Thymus (tissue), 14 donors: ENCODE data around the gene UBE2I. TPM values are rescaled to one million over a fixed set of nuclear protein-coding genes. Genes with fewer than 3 reads are reported as not detected.

Experiments used
- DNase-seq, 9 donors: peaks; one replicate each; pipeline ENCODE4 v3.0.0-alpha.2; 2013; ENCODE audit warnings: low spot score in 9 of 9, low read depth in 6 of 9, missing footprints in 1 of 9
- H3K27ac ChIP-seq, 2 donors: one replicate each; pipeline ENCODE4 v1.5.1; 2013; ENCODE audit warnings: control low read depth in 1 of 2, low read depth in 1 of 2, low read length in 1 of 2, mild to moderate bottlenecking in 1 of 2, moderate library complexity in 1 of 2
- H3K27me3 ChIP-seq, 2 donors: one replicate each; pipeline ENCODE4 v1.5.1; 2013; ENCODE audit warnings: low read length in 1 of 2; ENCODE audit not compliant: control insufficient read depth in 2 of 2, insufficient read depth in 1 of 2
- H3K36me3 ChIP-seq, 2 donors: one replicate each; pipeline ENCODE4 v1.5.1; 2013; ENCODE audit warnings: low read length in 1 of 2, mild to moderate bottlenecking in 1 of 2, moderate library complexity in 1 of 2; ENCODE audit not compliant: control insufficient read depth in 2 of 2, insufficient read depth in 2 of 2
- H3K4me1 ChIP-seq, 2 donors: one replicate each; pipeline ENCODE4 v1.5.1; 2013; ENCODE audit warnings: low read length in 2 of 2; ENCODE audit not compliant: control insufficient read depth in 2 of 2, insufficient read depth in 2 of 2
- H3K4me3 ChIP-seq, 2 donors: one replicate each; pipeline ENCODE4 v1.5.1; 2013; ENCODE audit warnings: low read length in 2 of 2, control low read depth in 1 of 2, mild to moderate bottlenecking in 1 of 2
- H3K9me3 ChIP-seq, 2 donors: one replicate each; pipeline ENCODE4 v1.5.1; 2013; ENCODE audit warnings: low read length in 1 of 2, mild to moderate bottlenecking in 1 of 2; ENCODE audit not compliant: control insufficient read depth in 2 of 2, insufficient read depth in 1 of 2
- WGBS: extraction: QIAGEN DNeasy Blood & Tissue Kit; methylation state at CpG from one replicate; pipeline ENCODE4 v1.1.7; 2013; 5-methylcytosine and 5-hydroxymethylcytosine counted together
- long read RNA-seq, 10 donors: transcript quantifications; one replicate each; lab custom pipeline, GENCODE V29; 2026
- polyA plus RNA-seq: library from polyadenylated mRNA; stranded (reverse); fragments of 200-250 nt; gene quantifications from one replicate; pipeline ENCODE4 v1.2.3, GENCODE V29; 2013
- total RNA-seq: library from RNA; stranded (reverse); fragments of 120-200 nt; gene quantifications from one replicate; pipeline ENCODE4 v1.2.4, GENCODE V29; 2013
- donor health status: healthy.

The UBE2I gene
- 58.5 TPM for total RNA-seq
- polyA plus RNA-seq: 105 TPM
- long read RNA-seq, donor 1, transcript UBE2I-203 (7 exons, 2,976 nt): major isoform, 16 of 23 reads
- long read RNA-seq, donor 1, partial matches to known transcripts: 0 of 23 reads
- long read RNA-seq, donor 1, other reads (novel, unspliced or antisense): 0 of 23 reads
- long read RNA-seq, donor 2: 0 reads
- long read RNA-seq, donor 3, transcript UBE2I-203 (7 exons, 2,976 nt): major isoform, 155 of 196 reads
- long read RNA-seq, donor 3, transcript UBE2I-208 (4 exons, 1,771 nt): minor isoform, 5 of 196 reads
- long read RNA-seq, donor 3, transcript UBE2I-219 (3 exons, 498 nt): minor isoform, 6 of 196 reads
- long read RNA-seq, donor 3, partial matches to known transcripts: 10 of 196 reads
- long read RNA-seq, donor 3, other reads (novel, unspliced or antisense): 7 of 196 reads
- long read RNA-seq, donor 4, transcript UBE2I-203 (7 exons, 2,976 nt): major isoform, 57 of 90 reads
- long read RNA-seq, donor 4, transcript UBE2I-212 (1 exons, 2,642 nt): minor isoform, 5 of 90 reads
- long read RNA-seq, donor 4, transcript UBE2I-219 (3 exons, 498 nt): minor isoform, 7 of 90 reads
- long read RNA-seq, donor 4, partial matches to known transcripts: 12 of 90 reads
- long read RNA-seq, donor 4, other reads (novel, unspliced or antisense): 0 of 90 reads
- long read RNA-seq, donor 5, transcript UBE2I-203 (7 exons, 2,976 nt): major isoform, 156 of 239 reads
- long read RNA-seq, donor 5, transcript UBE2I-219 (3 exons, 498 nt): minor isoform, 17 of 239 reads
- long read RNA-seq, donor 5, transcript UBE2I-212 (1 exons, 2,642 nt): minor isoform, 20 of 239 reads
- long read RNA-seq, donor 5, partial matches to known transcripts: 30 of 239 reads
- long read RNA-seq, donor 5, other reads (novel, unspliced or antisense): 6 of 239 reads
- long read RNA-seq, donor 6, transcript UBE2I-219 (3 exons, 498 nt): minor isoform, 5 of 151 reads
- long read RNA-seq, donor 6, transcript UBE2I-212 (1 exons, 2,642 nt): minor isoform, 7 of 151 reads
- long read RNA-seq, donor 6, transcript UBE2I-208 (4 exons, 1,771 nt): minor isoform, 6 of 151 reads
- long read RNA-seq, donor 6, transcript UBE2I-203 (7 exons, 2,976 nt): major isoform, 109 of 151 reads
- long read RNA-seq, donor 6, partial matches to known transcripts: 16 of 151 reads
- long read RNA-seq, donor 6, other reads (novel, unspliced or antisense): 0 of 151 reads
- long read RNA-seq, donor 7, transcript UBE2I-203 (7 exons, 2,976 nt): major isoform, 115 of 197 reads
- long read RNA-seq, donor 7, transcript UBE2I-219 (3 exons, 498 nt): minor isoform, 8 of 197 reads
- long read RNA-seq, donor 7, partial matches to known transcripts: 65 of 197 reads
- long read RNA-seq, donor 7, other reads (novel, unspliced or antisense): 0 of 197 reads
- long read RNA-seq, donor 8, transcript UBE2I-203 (7 exons, 2,976 nt): major isoform, 32 of 55 reads
- long read RNA-seq, donor 8, partial matches to known transcripts: 19 of 55 reads
- long read RNA-seq, donor 8, other reads (novel, unspliced or antisense): 0 of 55 reads
- long read RNA-seq, donor 9, transcript UBE2I-203 (7 exons, 2,976 nt): major isoform, 63 of 96 reads
- long read RNA-seq, donor 9, transcript UBE2I-219 (3 exons, 498 nt): minor isoform, 7 of 96 reads
- long read RNA-seq, donor 9, transcript UBE2I-208 (4 exons, 1,771 nt): minor isoform, 5 of 96 reads
- long read RNA-seq, donor 9, partial matches to known transcripts: 14 of 96 reads
- long read RNA-seq, donor 9, other reads (novel, unspliced or antisense): 0 of 96 reads
- long read RNA-seq, donor 10, transcript UBE2I-203 (7 exons, 2,976 nt): major isoform, 67 of 110 reads
- long read RNA-seq, donor 10, partial matches to known transcripts: 36 of 110 reads
- long read RNA-seq, donor 10, other reads (novel, unspliced or antisense): 0 of 110 reads

DNA sequence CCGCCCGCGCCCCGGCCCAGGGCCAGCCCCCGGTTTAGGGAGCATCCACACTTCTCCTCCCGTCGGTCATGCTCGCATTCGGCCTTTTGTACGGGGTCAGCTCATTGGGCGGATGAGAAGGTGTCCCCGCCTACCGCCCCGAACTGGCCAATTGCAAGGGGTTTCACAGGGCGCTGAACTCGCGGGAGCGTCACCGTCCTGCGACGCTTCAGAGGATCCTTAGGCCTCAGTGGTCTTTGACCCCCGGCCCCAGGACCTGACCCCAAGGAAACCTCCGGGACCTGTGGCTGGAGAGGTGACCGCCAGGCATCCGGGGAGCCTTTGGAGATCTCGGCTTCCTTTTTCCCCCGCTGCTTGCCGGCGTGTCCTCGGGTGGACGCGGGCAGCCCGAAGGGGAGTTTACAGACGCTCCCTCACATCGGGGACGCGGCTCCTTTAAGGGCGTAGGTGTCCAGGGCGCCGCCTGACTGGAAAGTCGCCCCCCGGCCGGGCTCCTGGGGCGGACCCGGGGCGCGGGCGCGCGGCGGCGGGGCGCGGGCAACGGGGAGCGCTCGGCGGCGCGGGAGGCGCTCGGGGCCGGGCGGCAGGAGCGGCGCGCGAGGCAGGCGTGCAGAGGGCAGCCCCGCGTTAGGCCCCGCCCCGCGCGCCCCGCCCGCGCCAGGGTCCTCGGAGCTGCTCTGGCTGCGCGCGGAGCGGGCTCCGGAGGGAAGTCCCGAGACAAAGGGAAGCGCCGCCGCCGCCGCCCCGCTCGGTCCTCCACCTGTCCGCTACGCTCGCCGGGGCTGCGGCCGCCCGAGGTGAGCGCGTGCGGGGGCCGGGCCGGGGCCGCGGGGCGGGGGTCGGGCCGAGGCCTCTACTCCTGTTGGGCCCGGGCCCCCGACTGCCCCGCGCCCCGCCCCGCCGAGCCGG is at the start of gene UBE2I:
TSS of gene UBE2I (plus strand) at position 660 of the 909 bp plus-strand sequence. CDS start 4,395 bp downstream, outside the sequence.
- under 1% methylated on average over 117 of the region's 117 CpGs for WGBS

DNA sequence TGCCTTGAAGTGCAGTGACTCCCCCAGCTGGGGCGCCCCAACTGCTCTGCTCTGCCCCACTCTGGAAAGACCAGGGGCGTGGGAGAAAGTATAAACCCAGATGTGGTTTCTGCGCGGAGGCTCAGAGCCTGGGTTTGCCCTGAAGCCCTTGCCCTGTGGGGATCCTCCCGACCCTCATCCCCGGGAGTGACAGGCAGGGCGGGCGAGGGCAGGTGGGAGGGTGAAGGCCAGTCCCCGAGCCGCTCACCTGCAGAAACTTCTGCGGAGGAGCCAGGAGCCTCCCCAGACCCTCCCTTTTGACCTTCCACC is 49.7 kb upstream of the UBE2I start:
- 37% methylated on average over 11 of the region's 11 CpGs for WGBS
- DNase-seq: no peak
- no peak overlapping the region for H3K4me3 ChIP-seq
- H3K27me3 ChIP-seq: peaks cover 37 to 50% of the 10 kb centered on the region in 2 donors
- H3K27ac ChIP-seq: no peak overlapping the region
- H3K9me3 ChIP-seq: peaks cover 0 to 9% of the 10 kb centered on the region in 2 donors
- no peaks in the 10 kb centered on the region for H3K36me3 ChIP-seq
- peaks cover 0 to 4% of the 10 kb centered on the region in 2 donors for H3K4me1 ChIP-seq

More for the DNA sequence above, at the start of gene UBE2I:
- Histone ChIP-seq H3K27me3 (no peaks in the 10 kb centered on the region), H3K4me3 (peak within 1 kb of the TSS; percentile 75 to 93), H3K9me3 (no peaks in the 10 kb centered on the region), H3K27ac (peak within 1 kb of the TSS; percentile 93 to 98), H3K36me3 (peaks cover 21 to 24% of the 10 kb centered on the region in 2 donors), H3K4me1 (peaks cover 19 to 43% of the 10 kb centered on the region in 2 donors)
- peak; percentile 97 to 100 (median 99) for DNase-seq

DNA sequence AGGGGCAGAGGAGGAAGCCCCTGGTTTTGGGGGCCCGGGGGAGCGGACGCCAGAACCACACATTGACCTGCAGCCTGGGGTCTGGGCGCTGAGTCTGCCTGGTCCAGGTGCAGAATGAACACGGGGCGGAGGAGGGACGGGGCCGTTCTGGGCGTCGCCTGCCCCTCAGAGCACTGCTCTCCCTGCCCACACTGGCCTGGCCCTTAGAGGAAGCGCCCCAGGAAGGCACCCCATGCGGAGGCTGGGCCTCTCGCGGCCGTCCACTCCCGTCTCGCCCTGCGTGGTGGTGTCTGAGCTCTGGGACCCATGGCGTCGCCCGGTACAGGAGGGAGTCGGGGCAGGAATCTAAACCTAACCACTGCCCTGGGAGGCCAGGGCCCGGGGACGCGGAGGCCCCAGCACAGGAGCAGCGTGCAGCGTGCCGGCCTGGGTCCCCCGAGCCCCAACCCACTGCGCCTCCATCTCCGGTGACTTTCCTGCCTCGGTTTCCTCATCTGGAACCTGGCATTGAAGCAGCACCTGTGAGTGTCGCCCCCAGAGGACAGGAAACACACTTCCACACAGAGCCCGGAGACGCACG is 49.2 kb upstream of the UBE2I start:
- peaks cover 37 to 50% of the 10 kb centered on the region in 2 donors for H3K27me3 ChIP-seq
- no peak overlapping the region for H3K4me3 ChIP-seq
- H3K9me3 ChIP-seq: peaks cover 0 to 13% of the 10 kb centered on the region in 2 donors
- WGBS: 75% methylated on average over 36 of the region's 36 CpGs
- no peak overlapping the region for H3K27ac ChIP-seq
- no peak for DNase-seq
- H3K4me1 ChIP-seq: peaks cover 0 to 4% of the 10 kb centered on the region in 2 donors
- H3K36me3 ChIP-seq: no peaks in the 10 kb centered on the region

DNA sequence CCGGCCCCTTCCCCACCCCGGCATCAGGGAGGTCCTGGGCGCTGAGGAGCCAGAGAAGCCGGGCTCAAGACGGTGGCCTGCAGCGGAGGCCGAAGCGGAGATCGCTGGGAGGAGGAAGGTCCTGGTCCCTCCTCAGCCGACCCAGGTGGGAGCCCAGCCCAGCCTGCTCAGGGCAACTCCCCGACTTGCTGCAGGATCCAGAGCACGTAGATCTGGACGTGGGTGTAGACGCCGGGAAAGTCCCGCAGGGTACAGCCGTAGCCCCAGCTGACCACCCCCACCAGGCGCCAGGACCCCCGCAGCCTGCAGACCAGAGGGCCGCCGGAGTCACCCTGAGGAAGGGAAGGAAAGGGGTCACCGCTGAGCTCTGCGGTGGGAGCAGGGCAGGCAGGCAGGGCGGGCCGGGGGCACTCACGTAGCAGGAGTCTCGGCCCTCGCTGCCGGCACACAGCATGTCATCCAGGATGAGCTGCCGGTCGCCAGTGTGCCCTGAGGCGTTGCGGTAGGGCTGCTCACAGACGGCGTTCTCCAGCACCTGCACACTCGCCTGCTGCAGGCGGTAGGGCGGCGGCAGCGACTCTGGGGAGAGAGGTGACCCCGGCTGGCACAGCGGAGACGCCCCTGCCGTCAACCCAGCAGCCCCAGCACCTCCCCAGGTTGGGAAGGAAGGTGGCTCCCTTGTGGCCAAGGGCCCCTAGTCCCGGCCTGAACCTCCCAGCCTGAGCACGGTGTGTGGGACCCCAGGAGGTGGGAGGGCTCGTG is 48.1 kb upstream of the UBE2I start:
- H3K9me3 ChIP-seq: peaks cover 0 to 17% of the 10 kb centered on the region in 2 donors
- no peak for DNase-seq
- no peak overlapping the region for H3K4me3 ChIP-seq
- no peak overlapping the region for H3K27ac ChIP-seq
- WGBS: 15% methylated on average over 47 of the region's 47 CpGs
- H3K4me1 ChIP-seq: peaks cover 0 to 4% of the 10 kb centered on the region in 2 donors
- H3K36me3 ChIP-seq: no peaks in the 10 kb centered on the region
- peaks cover 37 to 50% of the 10 kb centered on the region in 2 donors for H3K27me3 ChIP-seq

DNA sequence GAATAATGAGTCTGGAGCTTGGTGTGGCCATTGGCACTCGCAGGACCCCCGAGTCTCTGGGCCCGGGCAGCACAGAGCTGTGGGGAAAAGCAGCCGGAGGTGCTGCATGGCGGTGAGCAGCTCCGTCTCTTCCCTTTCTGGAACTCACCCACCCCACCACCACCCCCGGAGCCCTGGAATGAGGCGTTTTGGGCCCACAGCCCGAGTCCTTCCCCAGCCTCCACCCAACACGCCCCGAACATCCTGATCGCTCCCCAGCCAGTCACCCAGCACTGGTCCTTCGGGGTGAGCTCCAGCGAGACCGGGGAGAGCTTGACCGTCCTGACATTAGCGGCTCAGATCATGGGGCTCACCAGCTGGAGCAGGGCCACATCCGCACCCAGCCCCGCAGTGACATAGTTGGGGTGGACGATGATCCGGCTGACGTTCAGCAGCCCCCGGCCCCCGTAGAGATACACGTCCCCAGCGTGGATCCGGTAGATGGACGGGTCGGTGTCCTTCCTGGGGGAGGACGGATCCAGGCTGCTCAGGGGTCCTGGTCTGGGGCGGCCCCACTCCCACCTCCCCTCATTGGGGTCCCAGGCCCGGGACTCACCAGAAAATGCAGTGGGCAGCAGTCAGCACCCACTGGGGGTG is 47.1 kb upstream of the UBE2I start:
- Histone ChIP-seq H3K9me3 (peaks cover 0 to 17% of the 10 kb centered on the region in 2 donors), H3K27ac (no peak overlapping the region), H3K27me3 (peaks cover 37 to 50% of the 10 kb centered on the region in 2 donors), H3K4me3 (no peak overlapping the region), H3K36me3 (no peaks in the 10 kb centered on the region), H3K4me1 (peaks cover 0 to 4% of the 10 kb centered on the region in 2 donors)
- 93% methylated on average over 32 of the region's 32 CpGs for WGBS
- no peak for DNase-seq

DNA sequence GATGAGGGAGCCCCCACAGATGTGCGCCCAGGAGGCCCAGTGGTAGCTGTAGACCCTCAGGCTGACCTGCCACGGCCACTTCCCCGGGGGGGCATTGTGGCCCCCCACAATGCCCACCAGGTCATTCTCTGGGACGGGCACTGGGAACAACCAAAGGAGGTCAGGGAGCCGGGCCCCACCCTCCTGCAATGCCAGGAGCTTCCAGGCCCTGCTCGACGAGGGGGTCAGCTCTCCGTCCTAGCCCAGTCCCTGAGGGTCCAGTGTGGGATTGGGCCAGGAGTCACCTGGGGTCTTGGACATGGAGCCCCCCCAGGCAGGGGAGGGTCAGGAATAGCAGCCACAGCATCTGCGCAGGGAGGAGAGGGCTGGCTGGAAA is 46.6 kb upstream of the UBE2I start:
- DNase-seq: no peak
- peaks cover 37 to 50% of the 10 kb centered on the region in 2 donors for H3K27me3 ChIP-seq
- WGBS: 91% methylated on average over 9 of the region's 9 CpGs

More for the DNA sequence above, 46.6 kb upstream of the UBE2I start:
- H3K9me3 ChIP-seq: peaks cover 0 to 17% of the 10 kb centered on the region in 2 donors
- H3K4me1 ChIP-seq: peaks cover 0 to 4% of the 10 kb centered on the region in 2 donors
- H3K27ac ChIP-seq: no peak overlapping the region
- no peak overlapping the region for H3K4me3 ChIP-seq
- no peaks in the 10 kb centered on the region for H3K36me3 ChIP-seq
